A673 (cell line): ENCODE measurements around the gene PILRA. TPM values are rescaled to one million over a fixed set of nuclear protein-coding genes. Genes with fewer than 3 reads are reported as not detected.
"Not testable (repeated sequence)": the region's sequence is repeated elsewhere in the genome, so short reads cannot be mapped to it uniquely, and the experiment has no call there.

Experiments used
- BruUV-seq: library from RNA; stranded (reverse); fragments of 400-500 nt; replicated peaks from 2 replicates; lab custom pipeline; 2021; lab: Mats Ljungman, UMichigan
- CTCF ChIA-PET: fragments of 300-600 bp; sonication (Branson Sonifier 250); formaldehyde crosslinking; loops from one replicate; lab custom pipeline; 2022; ENCODE audit warnings: antibody characterized with exemption; lab: Charles Lee
- POLR2A ChIA-PET: fragments of 300-600 bp; sonication (Branson Sonifier 250); formaldehyde crosslinking; loops from one replicate; lab custom pipeline; 2022; ENCODE audit warnings: antibody characterized with exemption; ENCODE audit not compliant: low non-redundant PET; lab: Charles Lee
- DNase-seq: peaks from one replicate; pipeline ENCODE4 v3.0.0-alpha.2; 2015; ENCODE audit warnings: low spot score
- H3K27ac ChIP-seq: fragments of 200-600 bp; sonication (generic); 2 replicates; pipeline ENCODE4 v1.5.1; 2016; ENCODE audit warnings: mixed run types, low read depth, mild to moderate bottlenecking, mixed read lengths, antibody characterized with exemption, low read length; ENCODE audit not compliant: poor library complexity, severe bottlenecking
- H3K27me3 ChIP-seq: fragments of 200-600 bp; sonication (generic); replicated peaks from 2 replicates; pipeline ENCODE4 v1.6.1; 2017; ENCODE audit warnings: mixed run types, low read depth, mild to moderate bottlenecking, mixed read lengths, antibody characterized with exemption, low read length; ENCODE audit not compliant: insufficient read depth, poor library complexity
- H3K36me3 ChIP-seq: fragments of 200-600 bp; sonication (generic); 2 replicates; pipeline ENCODE4 v1.6.1; 2016; ENCODE audit warnings: mixed run types, mild to moderate bottlenecking, mixed read lengths, antibody characterized with exemption, low read length; ENCODE audit not compliant: insufficient read depth, poor library complexity, severe bottlenecking
- H3K4me1 ChIP-seq: fragments of 200-600 bp; sonication (generic); 2 replicates; pipeline ENCODE4 v1.6.1; 2017; ENCODE audit warnings: mixed run types, mild to moderate bottlenecking, mixed read lengths, antibody characterized with exemption, low read length; ENCODE audit not compliant: insufficient read depth, poor library complexity, severe bottlenecking
- H3K4me3 ChIP-seq: fragments of 200-600 bp; sonication (generic); 2 replicates; pipeline ENCODE4 v1.5.1; 2016; ENCODE audit warnings: low read depth, mixed run types, mild to moderate bottlenecking, mixed read lengths, low read length; ENCODE audit not compliant: poor library complexity, severe bottlenecking
- H3K9me3 ChIP-seq: fragments of 200-600 bp; sonication (generic); 2 replicates; pipeline ENCODE4 v1.6.1; 2016; ENCODE audit warnings: mixed run types, low read depth, mild to moderate bottlenecking, mixed read lengths, antibody characterized with exemption, low read length; ENCODE audit not compliant: poor library complexity, severe bottlenecking
- CTCF ChIP-seq: fragments of 300-800, 200-600 bp; sonication (generic); conservative IDR thresholded peaks from 2 replicates; pipeline ENCODE4 v1.5.1; 2017; ENCODE audit warnings: low read depth, mild to moderate bottlenecking, antibody characterized with exemption, low read length, moderate library complexity, mixed read lengths
- EZH2 ChIP-seq: fragments of 200-600 bp; sonication (generic); IDR thresholded peaks from 2 replicates; pipeline ENCODE4 v1.6.1; 2017; ENCODE audit warnings: borderline replicate concordance, low read depth, mild to moderate bottlenecking, mixed read lengths, antibody characterized with exemption, low read length; ENCODE audit not compliant: poor library complexity, severe bottlenecking
- intact Hi-C: fragments of 100-400 bp; cut with micrococcal nuclease; formaldehyde crosslinking; loops from one replicate; pipeline ENCODE4 v1.10.0; 2022; ENCODE audit not compliant: unreplicated experiment
- total RNA-seq: library from RNA; stranded (reverse); gene quantifications from 2 replicates; pipeline ENCODE4 v1.2.3, GENCODE V29; 2021

Gene PILRA
- total RNA-seq, 1 experiment from 2014 or later, result 1.5 TPM

DNA sequence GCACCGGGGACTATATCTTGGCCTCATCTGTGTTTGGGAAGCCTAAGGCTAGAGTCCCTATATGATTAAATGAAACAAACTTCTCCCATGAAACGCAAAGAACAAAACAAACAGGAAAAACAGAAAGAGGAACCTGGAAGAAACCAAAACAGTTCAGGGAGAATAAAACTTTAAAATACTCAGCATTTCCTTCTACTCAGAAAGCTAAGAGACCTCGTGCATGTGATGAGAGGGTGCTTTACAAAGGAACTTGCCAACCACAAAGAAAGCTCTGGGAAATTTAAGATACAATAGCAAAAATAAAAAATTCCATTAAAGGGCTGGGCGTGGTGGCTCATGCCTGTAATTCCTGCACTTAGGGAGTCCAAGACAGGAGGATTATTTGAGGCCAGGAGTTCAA is 6.9 kb downstream of the PILRA start:
- no peak overlapping the region for H3K4me3 ChIP-seq
- no peaks in the 10 kb centered on the region for H3K27me3 ChIP-seq
- ChIA-PET POLR2A (no interaction called here), CTCF (no interaction called here)
- DNase-seq, result no peak
- H3K27ac ChIP-seq, result no peak overlapping the region
- no peaks in the 10 kb centered on the region for H3K4me1 ChIP-seq
- intact Hi-C loops, result no loop called here
- BruUV-seq, result no TSS peak
- no peaks in the 10 kb centered on the region for H3K36me3 ChIP-seq
- no peak for TF ChIP-seq EZH2
- no peak for TF ChIP-seq CTCF
- H3K9me3 ChIP-seq, result no peaks in the 10 kb centered on the region

DNA sequence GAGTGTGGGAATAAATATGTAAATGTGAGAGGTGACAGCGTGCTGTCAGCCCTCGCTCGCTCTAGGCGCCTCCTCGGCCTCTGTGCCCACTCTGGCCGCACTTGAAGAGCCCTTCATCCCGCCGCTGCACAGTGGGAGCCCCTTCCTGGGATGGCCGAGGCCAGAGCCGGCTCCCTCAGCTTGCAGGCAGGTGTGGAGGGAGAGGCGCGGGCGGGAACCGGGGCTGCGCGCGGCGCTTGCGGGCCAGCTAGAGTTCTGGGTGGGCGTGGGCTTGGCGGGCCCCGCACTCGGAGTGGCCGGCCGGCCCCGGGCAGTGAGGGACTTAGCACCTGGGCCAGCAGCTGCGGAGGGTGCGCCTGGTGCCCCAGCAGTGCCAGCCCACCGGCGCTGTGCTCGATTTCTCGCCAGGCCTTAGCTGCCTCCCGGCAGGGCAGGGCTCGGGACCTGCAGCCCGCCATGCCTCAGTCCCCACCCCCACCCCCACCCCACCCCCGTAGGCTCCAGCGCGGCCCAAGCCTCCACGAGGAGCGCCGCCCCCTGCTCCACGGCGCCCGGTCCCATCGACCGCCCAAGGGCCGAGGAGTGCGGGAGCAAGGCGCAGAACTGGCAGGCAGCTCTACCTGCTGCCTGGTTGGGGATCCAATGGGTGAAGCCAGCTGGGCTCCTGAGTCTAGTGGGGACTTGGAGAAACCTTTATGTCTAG is 8.4 kb downstream of the PILRA start:
- intact Hi-C loops, BruUV-seq, H3K4me3 ChIP-seq, H3K27ac ChIP-seq, H3K4me1 ChIP-seq, H3K9me3 ChIP-seq, H3K36me3 ChIP-seq, CTCF ChIA-PET, DNase-seq, POLR2A ChIA-PET, H3K27me3 ChIP-seq: not testable (repeated sequence)

- CTCF ChIA-PET, intact Hi-C loops, H3K36me3 ChIP-seq, H3K9me3 ChIP-seq, BruUV-seq, H3K4me1 ChIP-seq, H3K27ac ChIP-seq, POLR2A ChIA-PET, H3K4me3 ChIP-seq, DNase-seq, H3K27me3 ChIP-seq: not testable (repeated sequence)
Observed at GRCh38 chr7:100382234-100382853, 9.1 kb downstream of the PILRA start.

DNA sequence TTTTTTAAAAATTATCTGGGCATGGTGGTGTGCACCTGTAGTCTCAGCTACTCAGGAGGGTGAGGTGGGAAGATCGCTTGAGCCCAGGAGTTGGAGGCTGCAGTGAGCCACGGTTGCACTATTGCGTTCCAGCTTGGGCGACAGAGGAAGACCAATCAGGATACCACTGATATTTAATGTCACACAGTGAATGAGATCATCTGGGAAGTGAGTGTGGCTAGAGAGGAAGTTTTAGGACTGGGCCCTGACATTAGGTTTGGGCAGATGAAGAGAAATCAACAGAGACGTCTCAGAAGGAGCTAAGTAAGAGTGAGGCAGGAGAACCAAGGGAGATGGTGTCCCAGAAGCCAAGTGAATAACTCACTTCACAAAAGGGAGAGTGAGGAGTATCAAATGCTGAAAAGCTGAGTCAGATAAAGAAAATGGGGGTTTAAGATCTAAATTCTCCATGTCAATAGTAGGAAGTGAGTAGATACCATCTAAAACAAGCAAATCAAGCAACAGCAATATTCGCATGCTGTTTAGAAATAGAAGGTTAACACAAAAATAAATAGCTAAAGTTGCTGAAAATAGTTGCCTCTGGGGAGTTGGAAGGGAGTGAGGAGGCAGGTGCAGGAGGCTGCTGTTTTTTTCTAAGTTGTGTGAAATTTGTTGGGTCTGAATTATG is 11.5 kb downstream of the PILRA start:
- Histone ChIP-seq H3K27ac (no peak overlapping the region), H3K9me3 (no peaks in the 10 kb centered on the region), H3K4me3 (no peak overlapping the region), H3K27me3 (no peaks in the 10 kb centered on the region), H3K4me1 (no peaks in the 10 kb centered on the region), H3K36me3 (no peaks in the 10 kb centered on the region)
- TF ChIP-seq CTCF (no peak), EZH2 (no peak)
- DNase-seq, result no peak
- POLR2A ChIA-PET, result no interaction called here
- no TSS peak for BruUV-seq
- CTCF ChIA-PET, result no interaction called here
- intact Hi-C loops, result no loop called here
